Neural cell (in vitro differentiated cells): Measurements from ENCODE around the gene LY6G6F. TPM values are rescaled to one million over a fixed set of nuclear protein-coding genes. Genes with fewer than 3 reads are reported as not detected.

Source experiments
- H2AFZ ChIP-seq: fragments of 200-600, 300-800 bp; sonication (generic), shearing (Covaris generic); 2 replicates; pipeline ENCODE4 v1.6.0; 2014; ENCODE audit warnings: low read depth, mild to moderate bottlenecking, antibody characterized with exemption, low read length, moderate library complexity
- H3F3A ChIP-seq: fragments of 200-600 bp; shearing (Covaris generic); 2 replicates; pipeline ENCODE4 v1.6.1; 2016; ENCODE audit warnings: mild to moderate bottlenecking, moderate library complexity, mixed read lengths, antibody characterized with exemption, low read length; ENCODE audit not compliant: insufficient read depth, poor library complexity, severe bottlenecking
- H3K27ac ChIP-seq: fragments of 200-600, 300-800 bp; sonication (generic), shearing (Covaris generic); 2 replicates; pipeline ENCODE4 v1.5.1; 2014; ENCODE audit warnings: mild to moderate bottlenecking, low read length, moderate library complexity
- H3K27me3 ChIP-seq: fragments of 300-800, 200-600 bp; sonication (generic), shearing (Covaris generic); 2 replicates; pipeline ENCODE4 v1.6.0; 2014; ENCODE audit warnings: mild to moderate bottlenecking, low read depth, low read length, moderate library complexity; ENCODE audit not compliant: insufficient read depth
- H3K36me3 ChIP-seq: fragments of 300-800, 200-600 bp; sonication (generic), shearing (Covaris generic); 2 replicates; pipeline ENCODE4 v1.5.1; 2014; ENCODE audit warnings: mild to moderate bottlenecking, antibody characterized with exemption, low read length, moderate library complexity; ENCODE audit not compliant: insufficient read depth
- H3K4me2 ChIP-seq: fragments of 300-800, 200-600 bp; sonication (generic), shearing (Covaris generic); 2 replicates; pipeline ENCODE4 v1.6.0; 2014; ENCODE audit warnings: mild to moderate bottlenecking, low read length
- H3K4me3 ChIP-seq: fragments of 300-800, 200-600 bp; sonication (generic), shearing (Covaris generic); 2 replicates; pipeline ENCODE4 v1.5.1; 2014; ENCODE audit warnings: mild to moderate bottlenecking, low read length, moderate library complexity
- H3K79me2 ChIP-seq: fragments of 200-600 bp; shearing (Covaris generic); replicated peaks from 2 replicates; pipeline ENCODE4 v1.6.0; 2014; ENCODE audit warnings: mild to moderate bottlenecking, low read length, moderate library complexity; ENCODE audit not compliant: insufficient read depth
- H3K9ac ChIP-seq: fragments of 300-800, 200-600 bp; sonication (generic), shearing (Covaris generic); 2 replicates; pipeline ENCODE4 v1.6.1; 2016; ENCODE audit warnings: mild to moderate bottlenecking, low read length, mixed read lengths
- H3K9me2 ChIP-seq: fragments of 200-600 bp; shearing (Covaris generic); 2 replicates; pipeline ENCODE4 v1.6.1; 2016; ENCODE audit warnings: mild to moderate bottlenecking, low read length, mixed read lengths; ENCODE audit not compliant: insufficient read depth
- H3K9me3 ChIP-seq: fragments of 200-600, 300-800 bp; sonication (generic), shearing (Covaris generic); 2 replicates; pipeline ENCODE4 v1.6.1; 2016; ENCODE audit warnings: mild to moderate bottlenecking, mixed run types, low read length, moderate library complexity, mixed read lengths
- H4K20me1 ChIP-seq: fragments of 200-600 bp; shearing (Covaris generic); 2 replicates; pipeline ENCODE4 v1.6.1; 2016; ENCODE audit warnings: mild to moderate bottlenecking, mixed run types; ENCODE audit not compliant: insufficient read depth
- EP300 ChIP-seq: fragments of 450-650 bp; conservative IDR thresholded peaks from 2 replicates; pipeline ENCODE4 v1.6.1; 2014; ENCODE audit warnings: antibody characterized with exemption, mild to moderate bottlenecking, moderate library complexity; ENCODE audit not compliant: poor library complexity, severe bottlenecking
- EZH2 ChIP-seq: fragments of 200-600, 300-800 bp; shearing (Covaris generic), sonication (generic); IDR thresholded peaks from 2 replicates; pipeline ENCODE4 v1.6.1; 2014; ENCODE audit warnings: antibody characterized with exemption, low read length, borderline replicate concordance, mild to moderate bottlenecking; ENCODE audit not compliant: insufficient read depth, poor library complexity, severe bottlenecking
- MXI1 ChIP-seq: fragments of 450-650 bp; conservative IDR thresholded peaks from 2 replicates; pipeline ENCODE4 v1.6.1; 2014; ENCODE audit warnings: antibody characterized with exemption, mild to moderate bottlenecking; ENCODE audit not compliant: poor library complexity, severe bottlenecking
- POLR2AphosphoS5 ChIP-seq: IDR thresholded peaks from 2 replicates; pipeline ENCODE4 v1.6.1; 2012
- RAD21 ChIP-seq: fragments of 450-650 bp; conservative IDR thresholded peaks from 2 replicates; pipeline ENCODE4 v1.6.1; 2014; ENCODE audit warnings: antibody characterized with exemption, mild to moderate bottlenecking, moderate library complexity
- REST ChIP-seq: IDR thresholded peaks from 2 replicates; pipeline ENCODE4 v1.6.1; 2012; ENCODE audit warnings: borderline replicate concordance
- SMC3 ChIP-seq: fragments of 450-650 bp; conservative IDR thresholded peaks from 2 replicates; pipeline ENCODE4 v1.6.1; 2014; ENCODE audit warnings: antibody characterized with exemption, mild to moderate bottlenecking, moderate library complexity; ENCODE audit not compliant: poor library complexity
- TAF1 ChIP-seq: IDR thresholded peaks from 2 replicates; pipeline ENCODE4 v1.6.1; 2012; ENCODE audit warnings: low read depth
- polyA plus RNA-seq: library from polyadenylated mRNA; depleted of rRNA; stranded (reverse); fragments of >200 nt; gene quantifications from 2 replicates; pipeline ENCODE4 v1.2.3, GENCODE V29; 2014
- TF ChIP-seq, protein P1 (sequence below): fragments of 450-650 bp; IDR thresholded peaks from 2 replicates; pipeline ENCODE4 v1.5.1; 2014; ENCODE audit warnings: antibody characterized with exemption, mild to moderate bottlenecking, moderate library complexity; ENCODE audit not compliant: poor library complexity, severe bottlenecking

LY6G6F gene
- polyA plus RNA-seq, 1 donor from 2014 or later: not detected

GRCh38 chr6:31736021-31736767 is 29.5 kb downstream of the LY6G6F start, which contains the start of gene CLIC1:
Gene CLIC1, minus strand, starts transcription at chr6:31736530. Its CDS starts 230 bp downstream, at chr6:31736300.
- Histone ChIP-seq H3K27me3 (no peaks in the 10 kb centered on the region), H3F3A (no peaks in the 10 kb centered on the region), H4K20me1 (no peaks in the 10 kb centered on the region), H3K4me2 (no peak within 1 kb of the TSS), H3K27ac (no peak within 1 kb of the TSS), H3K9me3 (no peaks in the 10 kb centered on the region), H2AFZ (peak within 1 kb of the TSS; percentile 65), H3K79me2 (no peaks in the 10 kb centered on the region), H3K9me2 (no peaks in the 10 kb centered on the region), H3K9ac (peak within 1 kb of the TSS; percentile 49), H3K36me3 (no peaks in the 10 kb centered on the region), H3K4me3 (peak within 1 kb of the TSS; percentile 52)
- TF ChIP-seq REST (no peak), RAD21 (no peak), SMC3 (no peak), TAF1 (no peak), MXI1 (no peak), POLR2AphosphoS5 (no peak), EP300 (no peak), EZH2 (no peak)
- TF ChIP-seq, protein P1, sequence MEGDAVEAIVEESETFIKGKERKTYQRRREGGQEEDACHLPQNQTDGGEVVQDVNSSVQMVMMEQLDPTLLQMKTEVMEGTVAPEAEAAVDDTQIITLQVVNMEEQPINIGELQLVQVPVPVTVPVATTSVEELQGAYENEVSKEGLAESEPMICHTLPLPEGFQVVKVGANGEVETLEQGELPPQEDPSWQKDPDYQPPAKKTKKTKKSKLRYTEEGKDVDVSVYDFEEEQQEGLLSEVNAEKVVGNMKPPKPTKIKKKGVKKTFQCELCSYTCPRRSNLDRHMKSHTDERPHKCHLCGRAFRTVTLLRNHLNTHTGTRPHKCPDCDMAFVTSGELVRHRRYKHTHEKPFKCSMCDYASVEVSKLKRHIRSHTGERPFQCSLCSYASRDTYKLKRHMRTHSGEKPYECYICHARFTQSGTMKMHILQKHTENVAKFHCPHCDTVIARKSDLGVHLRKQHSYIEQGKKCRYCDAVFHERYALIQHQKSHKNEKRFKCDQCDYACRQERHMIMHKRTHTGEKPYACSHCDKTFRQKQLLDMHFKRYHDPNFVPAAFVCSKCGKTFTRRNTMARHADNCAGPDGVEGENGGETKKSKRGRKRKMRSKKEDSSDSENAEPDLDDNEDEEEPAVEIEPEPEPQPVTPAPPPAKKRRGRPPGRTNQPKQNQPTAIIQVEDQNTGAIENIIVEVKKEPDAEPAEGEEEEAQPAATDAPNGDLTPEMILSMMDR: no peak

DNA sequence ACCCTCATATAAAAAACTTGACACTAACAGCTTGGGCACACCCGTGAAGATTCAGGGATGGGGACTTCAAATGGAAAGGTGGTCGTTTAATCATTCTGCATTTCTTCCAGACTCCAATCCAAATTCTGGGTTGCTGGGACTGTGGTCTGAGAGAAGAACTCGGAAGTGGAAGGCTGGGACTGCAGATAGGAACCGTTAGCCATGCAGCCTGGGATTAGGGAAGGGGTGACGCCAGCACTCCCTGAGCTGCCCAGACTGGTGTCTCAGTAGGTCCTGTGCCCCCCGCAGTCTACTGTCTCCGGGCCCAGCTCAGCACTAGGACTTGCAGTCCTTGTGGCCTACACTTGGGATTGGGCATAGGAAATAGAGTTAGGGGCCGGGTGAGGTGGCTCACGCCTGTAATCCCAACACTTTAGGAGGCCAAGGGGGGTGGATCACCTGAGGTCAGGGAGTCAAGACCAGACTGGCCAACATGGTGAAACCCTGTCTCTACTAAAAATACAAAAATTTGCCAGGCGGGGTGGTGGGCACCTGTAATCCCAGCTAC is 30.2 kb downstream of the LY6G6F start:
- Histone ChIP-seq H3K9me3 (no peaks in the 10 kb centered on the region), H3K36me3 (no peaks in the 10 kb centered on the region), H2AFZ (no peak overlapping the region), H3K27ac (no peak overlapping the region), H3K79me2 (no peaks in the 10 kb centered on the region), H3K9ac (no peak overlapping the region), H3K4me2 (no peak overlapping the region), H3K4me3 (no peak overlapping the region), H3K27me3 (no peaks in the 10 kb centered on the region), H3K9me2 (no peaks in the 10 kb centered on the region), H4K20me1 (no peaks in the 10 kb centered on the region), H3F3A (no peaks in the 10 kb centered on the region)
- TF ChIP-seq, protein P1: no peak
- TF ChIP-seq RAD21 (no peak), TAF1 (no peak), SMC3 (no peak), REST (no peak), MXI1 (no peak), EP300 (no peak), POLR2AphosphoS5 (no peak), EZH2 (no peak)
